Measurements from ENCODE around the gene JPH3. TPM values are rescaled to one million over a fixed set of nuclear protein-coding genes. Genes with fewer than 3 reads are reported as not detected.

Gene JPH3
- total RNA-seq, 1 experiment from 2014 or later = 32.7 TPM

- Histone ChIP-seq H3K79me1 (ENCODE audit: insufficient read depth, low read depth, low read length, poor library complexity, severe bottlenecking) (peaks cover 16% of the 10 kb centered on the region), H3K23me2 (ENCODE audit: insufficient read length, low read depth, low read length, poor library complexity, severe bottlenecking) (no peaks in the 10 kb centered on the region), H2BK120ac (ENCODE audit: low read depth, low read length, poor library complexity, severe bottlenecking) (no peak overlapping the region), H4K20me1 (ENCODE audit: control insufficient read depth, insufficient read depth, insufficient read length) (peaks cover 8% of the 10 kb centered on the region), H2BK15ac (ENCODE audit: low read depth, low read length) (no peak overlapping the region), H3K4me2 (ENCODE audit: insufficient read depth, insufficient read length, low read length) (no peak overlapping the region), H4K91ac (ENCODE audit: insufficient read length, low read depth, low read length) (no peak overlapping the region), H3K4ac (ENCODE audit: low read depth, low read length) (no peak overlapping the region), H2BK5ac (ENCODE audit: insufficient read length, low read length) (no peak overlapping the region), H3K23ac (ENCODE audit: insufficient read length, low read depth, low read length) (no peak overlapping the region), H4K5ac (ENCODE audit: insufficient read length, low read depth, low read length) (no peak overlapping the region), H3T11ph (ENCODE audit: low read length) (no peak overlapping the region), H3K9me3 (ENCODE audit: control insufficient read depth, low read depth, low read length) (no peaks in the 10 kb centered on the region), H2AFZ (ENCODE audit: low read length) (no peak overlapping the region), H3K14ac (ENCODE audit: insufficient read depth, low read length) (no peak overlapping the region), H3K56ac (ENCODE audit: insufficient read length, low read depth, low read length) (no peak overlapping the region), H4K8ac (replicated peaks; ENCODE audit: insufficient read length, low read depth, low read length) (no peak overlapping the region), H2AK5ac (ENCODE audit: insufficient read length, low read length) (no peak overlapping the region), H3K27me3 (ENCODE audit: insufficient read depth, low read length) (no peaks in the 10 kb centered on the region), H3K27ac (ENCODE audit: insufficient read length, low read depth, low read length) (no peak overlapping the region), H2BK12ac (ENCODE audit: insufficient read length, low read depth, low read length) (no peak overlapping the region), H2BK20ac (ENCODE audit: low read depth, low read length, poor library complexity, severe bottlenecking) (no peak overlapping the region), H3K18ac (ENCODE audit: insufficient read length, low read depth, low read length) (no peak overlapping the region), H3K79me2 (ENCODE audit: insufficient read depth, low read length) (peaks cover 4% of the 10 kb centered on the region; the same call in 1 of the 2 replicates), H3K4me1 (ENCODE audit: insufficient read depth, low read length) (no peaks in the 10 kb centered on the region), H3K9ac (ENCODE audit: extremely low read depth, insufficient read length, low read length) (no peak overlapping the region)
- peak overlapping the region in 2 of 3 experiments; percentile 18 to 56; a peak in 3 of 7 replicates for H3K27ac Mint-ChIP-seq
- no peaks in the 10 kb centered on the region for H3K4me1 Mint-ChIP-seq
- WGBS (ENCODE audit: extremely low coverage, insufficient read length, low lambda C conversion rate) = no CpG with 5 or more reads among the region's 16 CpGs
- TF ChIP-seq, protein P1, sequence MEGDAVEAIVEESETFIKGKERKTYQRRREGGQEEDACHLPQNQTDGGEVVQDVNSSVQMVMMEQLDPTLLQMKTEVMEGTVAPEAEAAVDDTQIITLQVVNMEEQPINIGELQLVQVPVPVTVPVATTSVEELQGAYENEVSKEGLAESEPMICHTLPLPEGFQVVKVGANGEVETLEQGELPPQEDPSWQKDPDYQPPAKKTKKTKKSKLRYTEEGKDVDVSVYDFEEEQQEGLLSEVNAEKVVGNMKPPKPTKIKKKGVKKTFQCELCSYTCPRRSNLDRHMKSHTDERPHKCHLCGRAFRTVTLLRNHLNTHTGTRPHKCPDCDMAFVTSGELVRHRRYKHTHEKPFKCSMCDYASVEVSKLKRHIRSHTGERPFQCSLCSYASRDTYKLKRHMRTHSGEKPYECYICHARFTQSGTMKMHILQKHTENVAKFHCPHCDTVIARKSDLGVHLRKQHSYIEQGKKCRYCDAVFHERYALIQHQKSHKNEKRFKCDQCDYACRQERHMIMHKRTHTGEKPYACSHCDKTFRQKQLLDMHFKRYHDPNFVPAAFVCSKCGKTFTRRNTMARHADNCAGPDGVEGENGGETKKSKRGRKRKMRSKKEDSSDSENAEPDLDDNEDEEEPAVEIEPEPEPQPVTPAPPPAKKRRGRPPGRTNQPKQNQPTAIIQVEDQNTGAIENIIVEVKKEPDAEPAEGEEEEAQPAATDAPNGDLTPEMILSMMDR (conservative IDR thresholded peaks at IDR 0.05) = no peak
- H3K27me3 Mint-ChIP-seq (ENCODE audit: low read depth) = no peaks in the 10 kb centered on the region
- DNase-seq = no peak
- H3K36me3 Mint-ChIP-seq (ENCODE audit: insufficient read depth in 1 of 3, low read depth in 3 of 3) = peaks cover 43 to 53% (median 48%) of the 10 kb centered on the region in 3 experiments
- H3K4me3 Mint-ChIP-seq = no peak overlapping the region
- peaks cover 5 to 9% of the 10 kb centered on the region in 2 experiments; a peak in 3 of 5 replicates for H3K9me3 Mint-ChIP-seq
These were observed 139.6 kb downstream of the JPH3 start for GRCh38 chr16:87741700-87742415.

Measured in H9 (cell line).